IMR-90 (cell line): Measurements from ENCODE around the gene ODAD3. TPM values are rescaled to one million over a fixed set of nuclear protein-coding genes. Genes with fewer than 3 reads are reported as not detected.

Source experiments
- ATAC-seq: fragments of 200-7000 bp; cut with Tn5 transposase; 2 replicates; pipeline ENCODE4 v1.9.1; 2020; ENCODE audit warnings: low read depth, mild to moderate bottlenecking, moderate library complexity
- Bru-seq: library from RNA; stranded (reverse); fragments of 400-500 nt; gene quantifications from one replicate; lab custom pipeline; 2021; lab: Mats Ljungman, UMichigan
- BruChase-seq, 2 experiments: library from RNA; stranded (reverse); fragments of 400-500 nt; gene quantifications; one replicate each; lab custom pipeline; 2021; lab: Mats Ljungman, UMichigan
- BruUV-seq: library from RNA; stranded (reverse); fragments of 400-500 nt; replicated peaks from 2 replicates; lab custom pipeline; 2021; lab: Mats Ljungman, UMichigan
- CTCF ChIA-PET: fragments of 300-600 bp; formaldehyde crosslinking; extraction: SDS; loops from one replicate; lab custom pipeline; 2021; ENCODE audit warnings: antibody characterized with exemption; lab: Yijun Ruan, JAX
- POLR2A ChIA-PET: fragments of 300-600 bp; sonication (Branson Sonifier 250); formaldehyde crosslinking; loops from one replicate; lab custom pipeline; 2022; ENCODE audit warnings: antibody characterized with exemption; ENCODE audit not compliant: unreplicated experiment; lab: Charles Lee
- DNase-seq: peaks from one replicate; pipeline ENCODE4 v3.0.0; 2013
- H2AFZ ChIP-seq: replicated peaks from 2 replicates; pipeline ENCODE3; 2013; ENCODE audit warnings: low read length, mild to moderate bottlenecking; ENCODE audit not compliant: poor library complexity
- H2AK5ac ChIP-seq: 2 replicates; pipeline ENCODE4 v1.6.1; 2013; ENCODE audit warnings: low read depth, low read length, inconsistent platforms
- H2AK9ac ChIP-seq: replicated peaks from 2 replicates; pipeline ENCODE3; 2013; ENCODE audit warnings: mild to moderate bottlenecking, low read depth, low read length, moderate library complexity; ENCODE audit not compliant: poor library complexity
- H2BK120ac ChIP-seq: 2 replicates; pipeline ENCODE4 v1.6.1; 2013; ENCODE audit warnings: low read depth, low read length, inconsistent platforms
- H2BK15ac ChIP-seq: 3 replicates; pipeline ENCODE4 v1.6.1; 2013; ENCODE audit warnings: low read depth, low read length, inconsistent platforms
- H2BK20ac ChIP-seq: 2 replicates; pipeline ENCODE4 v1.6.1; 2013; ENCODE audit warnings: low read depth, mild to moderate bottlenecking, inconsistent platforms, low read length, moderate library complexity
- H2BK5ac ChIP-seq: 2 replicates; pipeline ENCODE4 v1.6.1; 2013; ENCODE audit warnings: mild to moderate bottlenecking, low read depth, low read length, inconsistent platforms; ENCODE audit not compliant: poor library complexity, severe bottlenecking
- H3K14ac ChIP-seq: replicated peaks from 2 replicates; pipeline ENCODE4 v1.6.1; 2013; ENCODE audit warnings: low read depth, low read length, inconsistent platforms
- H3K18ac ChIP-seq: 2 replicates; pipeline ENCODE4 v1.6.1; 2013; ENCODE audit warnings: low read depth, low read length, control low read depth
- H3K23ac ChIP-seq: 2 replicates; pipeline ENCODE4 v1.6.1; 2013; ENCODE audit warnings: low read depth, low read length, inconsistent platforms
- H3K27ac ChIP-seq: 2 replicates; pipeline ENCODE4 v1.5.1; 2013; ENCODE audit warnings: mild to moderate bottlenecking, control low read depth, low read length; ENCODE audit not compliant: insufficient read depth
- H3K27me3 ChIP-seq: 2 replicates; pipeline ENCODE4 v1.6.1; 2013; ENCODE audit warnings: low read length; ENCODE audit not compliant: control insufficient read depth, insufficient read depth
- H3K36me3 ChIP-seq: 2 replicates; pipeline ENCODE4 v1.6.1; 2013; ENCODE audit warnings: low read length, mixed read lengths; ENCODE audit not compliant: control insufficient read depth, insufficient read depth
- H3K4ac ChIP-seq: 2 replicates; pipeline ENCODE4 v1.6.1; 2013; ENCODE audit warnings: low read depth, low read length, inconsistent platforms
- H3K4me1 ChIP-seq: 2 replicates; pipeline ENCODE4 v1.6.1; 2013; ENCODE audit warnings: low read length, mixed read lengths; ENCODE audit not compliant: control insufficient read depth, insufficient read depth
- H3K4me2 ChIP-seq: 2 replicates; pipeline ENCODE4 v1.6.1; 2013; ENCODE audit warnings: low read depth, mild to moderate bottlenecking, control low read depth, low read length, moderate library complexity
- H3K4me3 ChIP-seq: 2 replicates; pipeline ENCODE4 v1.5.1; 2013; ENCODE audit warnings: low read depth, mild to moderate bottlenecking, control low read depth, low read length, moderate library complexity; ENCODE audit not compliant: insufficient read depth
- H3K56ac ChIP-seq: 2 replicates; pipeline ENCODE4 v1.6.1; 2013; ENCODE audit warnings: low read length, inconsistent platforms; ENCODE audit not compliant: insufficient read depth; ENCODE audit errors: extremely low read depth
- H3K79me1 ChIP-seq, 2 experiments: 2 replicates each; pipeline ENCODE4 v1.6.1; 2013; ENCODE audit warnings: low read length in 2 of 2, inconsistent platforms in 1 of 2, low read depth in 1 of 2
- H3K9ac ChIP-seq: 2 replicates; pipeline ENCODE4 v1.6.1; 2013; ENCODE audit warnings: low read depth, low read length, control low read depth
- H3K9me1 ChIP-seq: 2 replicates; pipeline ENCODE4 v1.6.1; 2013; ENCODE audit warnings: low read length, inconsistent platforms; ENCODE audit not compliant: insufficient read depth
- H3K9me3 ChIP-seq: 2 replicates; pipeline ENCODE4 v1.6.1; 2013; ENCODE audit warnings: low read length; ENCODE audit not compliant: control insufficient read depth, insufficient read depth
- H4K20me1 ChIP-seq: 2 replicates; pipeline ENCODE4 v1.6.1; 2013; ENCODE audit warnings: low read length, inconsistent platforms; ENCODE audit not compliant: insufficient read depth
- H4K5ac ChIP-seq: 2 replicates; pipeline ENCODE4 v1.6.1; 2013; ENCODE audit warnings: mild to moderate bottlenecking, low read depth, low read length, control low read depth
- H4K8ac ChIP-seq, 2 experiments: 2 replicates each; pipeline ENCODE4 v1.6.1; 2013; ENCODE audit warnings: low read depth in 2 of 2, low read length in 2 of 2, control low read depth in 1 of 2, inconsistent platforms in 1 of 2
- H4K91ac ChIP-seq: 2 replicates; pipeline ENCODE4 v1.6.1; 2013; ENCODE audit warnings: low read depth, low read length, inconsistent platforms; ENCODE audit not compliant: insufficient read depth
- CEBPB ChIP-seq: IDR thresholded peaks from 2 replicates; pipeline ENCODE4 v1.6.1; 2012; ENCODE audit warnings: low read depth, low read length, improper control_type of control experiment
- CHD1 ChIP-seq: IDR thresholded peaks from 2 replicates; pipeline ENCODE4 v1.6.1; 2012; ENCODE audit warnings: low read depth, low read length, improper control_type of control experiment
- FOS ChIP-seq: fragments of 150-350 bp; IDR thresholded peaks from 2 replicates; pipeline ENCODE4 v1.6.1; 2016; ENCODE audit warnings: low read depth, low read length
- MAFK ChIP-seq: IDR thresholded peaks from 2 replicates; pipeline ENCODE4 v1.6.1; 2012; ENCODE audit warnings: low read depth, low read length, improper control_type of control experiment
- MAZ ChIP-seq: IDR thresholded peaks from 2 replicates; pipeline ENCODE4 v1.6.1; 2012; ENCODE audit warnings: low read depth, mild to moderate bottlenecking, low read length, improper control_type of control experiment, moderate library complexity, borderline replicate concordance
- MXI1 ChIP-seq: IDR thresholded peaks from 2 replicates; pipeline ENCODE4 v1.6.1; 2012; ENCODE audit warnings: low read depth, mild to moderate bottlenecking, low read length, moderate library complexity, borderline replicate concordance
- NFE2L2 ChIP-seq: fragments of 150-350 bp; IDR thresholded peaks from 2 replicates; pipeline ENCODE4 v1.6.1; 2016; ENCODE audit warnings: low read depth, mild to moderate bottlenecking, low read length
- RCOR1 ChIP-seq: IDR thresholded peaks from 2 replicates; pipeline ENCODE4 v1.6.1; 2012; ENCODE audit warnings: mild to moderate bottlenecking, low read length, improper control_type of control experiment; ENCODE audit not compliant: insufficient replicate concordance
- RFX5 ChIP-seq: IDR thresholded peaks from 2 replicates; pipeline ENCODE4 v1.8.0; 2012; ENCODE audit warnings: low read depth, mild to moderate bottlenecking, low read length, moderate library complexity
- SMC3 ChIP-seq: fragments of 150-350 bp; IDR thresholded peaks from 2 replicates; pipeline ENCODE4 v1.6.1; 2016; ENCODE audit warnings: low read depth, mild to moderate bottlenecking, antibody characterized with exemption, low read length, moderate library complexity
- WGBS, 2 experiments: methylation state at CpG; one replicate each; pipeline versions ENCODE4 v1.1.5 to v1.1.7; 2013; ENCODE audit warnings: missing lambda C conversion rate in 2 of 2; ENCODE audit not compliant: insufficient read length in 1 of 2; ENCODE audit errors: extremely low coverage in 2 of 2; 5-methylcytosine and 5-hydroxymethylcytosine counted together
- dilution Hi-C: fragments of 300-500 bp; cut with HindIII; formaldehyde crosslinking; loops from one replicate; pipeline ENCODE4 v1.14.3; 2018; ENCODE audit warnings: low sequenced_read_pairs; ENCODE audit not compliant: unreplicated experiment
- in situ Hi-C: fragments of 300-500 bp; cut with MboI; formaldehyde crosslinking; loops from 3 replicates; pipeline ENCODE4 v1.14.3; 2019; ENCODE audit warnings: low sequenced_read_pairs, inconsistent platforms, mixed read lengths
- intact Hi-C: fragments of 100-400 bp; cut with micrococcal nuclease; formaldehyde crosslinking; loops from 2 replicates; pipeline ENCODE4 v1.10.0; 2022
- long read RNA-seq: library from polyadenylated mRNA; unstranded; transcript quantifications from one replicate; pipeline ENCODE4 v2.0.0, GENCODE V29; 2021; ENCODE audit not compliant: unreplicated experiment
- polyA plus RNA-seq, 3 experiments: library from polyadenylated mRNA; depleted of rRNA; stranded (reverse); fragments of >200 nt; gene quantifications; 2 replicates each; pipeline ENCODE4 v1.2.3, GENCODE V29; 2012; ENCODE audit warnings: low replicate concordance in 1 of 3
- total RNA-seq: library from RNA; depleted of rRNA; stranded (reverse); fragments of >200 nt; gene quantifications from 2 replicates; pipeline ENCODE4 v1.2.3, GENCODE V29; 2012; rRNA removed
- TF ChIP-seq, protein P1 (sequence below): conservative IDR thresholded peaks from 2 replicates; pipeline ENCODE4 v1.5.1; 2012; ENCODE audit warnings: mild to moderate bottlenecking, low read depth, low read length, improper control_type of control experiment
- TF ChIP-seq, protein P2 (sequence below): fragments of 150-350 bp; IDR thresholded peaks from 2 replicates; pipeline ENCODE4 v1.6.1; 2017; ENCODE audit warnings: mild to moderate bottlenecking, antibody characterized with exemption, low read length, low read depth

Gene ODAD3
- under 0.01 and 0.28 TPM in 2 replicates for total RNA-seq
- polyA plus RNA-seq (2012; rRNA removed) = 0.04 and 0.44 TPM in 2 replicates
- 0.04 and 0.09 TPM in 2 replicates for polyA plus RNA-seq (2012; cell fraction: cytosol; rRNA removed)
- 0.64 and 0.76 TPM in 2 replicates for polyA plus RNA-seq (2012; cell fraction: nucleus; rRNA removed; ENCODE audit: low replicate concordance)
- Bru-seq, nascent RNA = percentile 9 among the genes with signal in this experiment
- percentile 24 among the genes with signal in this experiment for BruChase-seq, experiment 1, labeled RNA remaining after a 6-hour chase
- BruChase-seq, experiment 2, labeled RNA remaining after a 2-hour chase = percentile 21 among the genes with signal in this experiment
- long read RNA-seq = 0 reads

- H4K20me1 ChIP-seq = peaks cover 7% of the 10 kb centered on the region
- H3K9ac ChIP-seq = peak within 1 kb of the TSS; percentile 82
- ChIA-PET CTCF (interaction anchor here (0.6 to 1.4 kb wide), 8 partner anchors 14 to 141 kb away, joined by 3 to 9 read pairs (median 3); partner anchors contain the start of gene SWSAP1), POLR2A (no interaction called here)
- in situ Hi-C loops (no loop called here), intact Hi-C loops (loop anchor here (1.0 to 2.0 kb wide), 3 partner anchors 60 to 142 kb away; partner anchors contain the start of genes CCDC159, SWSAP1 and TMEM205), dilution Hi-C loops (no loop called here)
- H3K23ac ChIP-seq = peak within 1 kb of the TSS; percentile 89
- H3K27ac ChIP-seq = peak within 1 kb of the TSS; percentile 69
- H3K18ac ChIP-seq = no peak within 1 kb of the TSS
- BruUV-seq = no TSS peak
- H3K4me3 ChIP-seq = peak within 1 kb of the TSS; percentile 72
- peaks cover 13 to 22% of the 10 kb centered on the region in 2 experiments; a peak in 3 of 4 replicates for H3K79me1 ChIP-seq
- ATAC-seq = peak; percentile 97
- H2AK9ac ChIP-seq = peak within 1 kb of the TSS; percentile 99
- H2BK120ac ChIP-seq = no peak within 1 kb of the TSS; the same call in 1 of the 2 replicates
- H3K4ac ChIP-seq = peak within 1 kb of the TSS; percentile 94
- DNase-seq = peak; percentile 100
- H3K9me3 ChIP-seq = no peaks in the 10 kb centered on the region
- peaks cover 19% of the 10 kb centered on the region for H3K36me3 ChIP-seq
- peak within 1 kb of the TSS; percentile 90 for H3K14ac ChIP-seq
- peak within 1 kb of the TSS; percentile 25 for H4K5ac ChIP-seq
- H2BK15ac ChIP-seq = 0 out of 3 replicates have a peak within 1 kb of the TSS, but pooled peaks have one; percentile 3
- 0% methylated on average over 22 of the region's 53 CpGs; no CpG with 5 or more reads in 1 of the 2 experiments for WGBS, 2 experiments
- H3K9me1 ChIP-seq = peaks cover 12% of the 10 kb centered on the region
- no peak within 1 kb of the TSS for H2BK20ac ChIP-seq
- H3K4me1 ChIP-seq = peaks cover 9% of the 10 kb centered on the region
- peak within 1 kb of the TSS; percentile 70 for H3K56ac ChIP-seq
- peak within 1 kb of the TSS; percentile 100 for H2AFZ ChIP-seq
- peak within 1 kb of the TSS; percentile 48 to 97 for H4K8ac ChIP-seq
- H3K27me3 ChIP-seq = no peaks in the 10 kb centered on the region
- peak within 1 kb of the TSS; percentile 60 for H2BK5ac ChIP-seq
- peak within 1 kb of the TSS; percentile 78 for H4K91ac ChIP-seq
- H3K4me2 ChIP-seq = peak within 1 kb of the TSS; percentile 74
- peak within 1 kb of the TSS; percentile 80 for H2AK5ac ChIP-seq
- TF ChIP-seq SMC3 (peak; percentile 5; the same call in 1 of the 2 replicates), MAZ (peak; percentile 86; the same call in 1 of the 2 replicates), CEBPB (no peak), CHD1 (0 out of 2 replicates have a peak, but pooled peaks have one; percentile 45), FOS (0 out of 2 replicates have a peak, but pooled peaks have one; percentile 14), RCOR1 (no peak), MXI1 (peak; percentile 40; the same call in 1 of the 2 replicates), RFX5 (no peak; the same call in 1 of the 2 replicates), MAFK (no peak), NFE2L2 (no peak)
- TF ChIP-seq, protein P1, sequence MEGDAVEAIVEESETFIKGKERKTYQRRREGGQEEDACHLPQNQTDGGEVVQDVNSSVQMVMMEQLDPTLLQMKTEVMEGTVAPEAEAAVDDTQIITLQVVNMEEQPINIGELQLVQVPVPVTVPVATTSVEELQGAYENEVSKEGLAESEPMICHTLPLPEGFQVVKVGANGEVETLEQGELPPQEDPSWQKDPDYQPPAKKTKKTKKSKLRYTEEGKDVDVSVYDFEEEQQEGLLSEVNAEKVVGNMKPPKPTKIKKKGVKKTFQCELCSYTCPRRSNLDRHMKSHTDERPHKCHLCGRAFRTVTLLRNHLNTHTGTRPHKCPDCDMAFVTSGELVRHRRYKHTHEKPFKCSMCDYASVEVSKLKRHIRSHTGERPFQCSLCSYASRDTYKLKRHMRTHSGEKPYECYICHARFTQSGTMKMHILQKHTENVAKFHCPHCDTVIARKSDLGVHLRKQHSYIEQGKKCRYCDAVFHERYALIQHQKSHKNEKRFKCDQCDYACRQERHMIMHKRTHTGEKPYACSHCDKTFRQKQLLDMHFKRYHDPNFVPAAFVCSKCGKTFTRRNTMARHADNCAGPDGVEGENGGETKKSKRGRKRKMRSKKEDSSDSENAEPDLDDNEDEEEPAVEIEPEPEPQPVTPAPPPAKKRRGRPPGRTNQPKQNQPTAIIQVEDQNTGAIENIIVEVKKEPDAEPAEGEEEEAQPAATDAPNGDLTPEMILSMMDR = peak; percentile 90
- TF ChIP-seq, protein P2, sequence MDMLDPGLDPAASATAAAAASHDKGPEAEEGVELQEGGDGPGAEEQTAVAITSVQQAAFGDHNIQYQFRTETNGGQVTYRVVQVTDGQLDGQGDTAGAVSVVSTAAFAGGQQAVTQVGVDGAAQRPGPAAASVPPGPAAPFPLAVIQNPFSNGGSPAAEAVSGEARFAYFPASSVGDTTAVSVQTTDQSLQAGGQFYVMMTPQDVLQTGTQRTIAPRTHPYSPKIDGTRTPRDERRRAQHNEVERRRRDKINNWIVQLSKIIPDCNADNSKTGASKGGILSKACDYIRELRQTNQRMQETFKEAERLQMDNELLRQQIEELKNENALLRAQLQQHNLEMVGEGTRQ = peak; percentile 98
Measured at GRCh38 chr19:11435057-11435832, at the start of gene ODAD3, which contains the start of gene PRKCSH. TSS of gene ODAD3 (minus strand) at chr19:11435121. CDS start at chr19:11435016, 105 bp downstream. TSS of gene PRKCSH (plus strand) at chr19:11435635. CDS start at chr19:11436118, 483 bp downstream.
